Natural killer cell (primary cell): ENCODE data around the gene MYO18B. TPM values are rescaled to one million over a fixed set of nuclear protein-coding genes. Genes with fewer than 3 reads are reported as not detected.

Experiments
- ATAC-seq, 3 donors: fragments of 150-1000 bp in 2 of 3; fragments of 200-7000 bp in 1 of 3; cut with Tn5 transposase; 1 replicate in 1 of 3; 2 replicates in 2 of 3; pipeline ENCODE4 v1.10.0; 2021; ENCODE audit warnings: mild to moderate bottlenecking in 2 of 3, moderate library complexity in 2 of 3
- DNase-seq, 2 donors: peaks; one replicate each; pipeline versions ENCODE4 v3.0.0 to v3.0.0-alpha.2; 2013 to 2021; ENCODE audit warnings: mixed read lengths in 1 of 2
- H3K27ac ChIP-seq: one replicate; pipeline ENCODE4 v1.5.1; 2013; ENCODE audit warnings: mild to moderate bottlenecking, low read length
- H3K27me3 ChIP-seq: one replicate; pipeline ENCODE4 v1.6.1; 2013; ENCODE audit warnings: low read length; ENCODE audit not compliant: control insufficient read depth, insufficient read depth
- H3K36me3 ChIP-seq: one replicate; pipeline ENCODE4 v1.6.1; 2013; ENCODE audit warnings: low read length; ENCODE audit not compliant: control insufficient read depth, insufficient read depth
- H3K4me1 ChIP-seq: one replicate; pipeline ENCODE4 v1.6.1; 2013; ENCODE audit warnings: low read length; ENCODE audit not compliant: control insufficient read depth, insufficient read depth
- H3K4me3 ChIP-seq: one replicate; pipeline ENCODE4 v1.5.1; 2013; ENCODE audit warnings: low read length
- H3K9me3 ChIP-seq: one replicate; pipeline ENCODE4 v1.6.1; 2013; ENCODE audit warnings: low read length; ENCODE audit not compliant: control insufficient read depth, insufficient read depth
- H3K27ac Mint-ChIP-seq, 2 donors: one replicate each; pipeline ENCODE4 v1.8.0; 2022; ENCODE audit warnings: mild to moderate bottlenecking in 2 of 2, mixed read lengths in 2 of 2, moderate library complexity in 1 of 2
- H3K27me3 Mint-ChIP-seq, 2 donors: one replicate each; pipeline ENCODE4 v1.8.0; 2022; ENCODE audit warnings: low read depth in 2 of 2, mixed read lengths in 2 of 2
- H3K36me3 Mint-ChIP-seq: one replicate; pipeline ENCODE4 v1.8.0; 2022; ENCODE audit warnings: mixed read lengths
- H3K4me1 Mint-ChIP-seq, 2 donors: one replicate each; pipeline ENCODE4 v1.8.0; 2022; ENCODE audit warnings: mixed read lengths in 2 of 2
- H3K4me3 Mint-ChIP-seq: one replicate; pipeline ENCODE4 v1.8.0; 2022; ENCODE audit warnings: mild to moderate bottlenecking, moderate library complexity, mixed read lengths
- H3K9me3 Mint-ChIP-seq, 2 donors: one replicate each; pipeline ENCODE4 v1.8.0; 2022; ENCODE audit warnings: mixed read lengths in 2 of 2
- WGBS: methylation state at CpG from one replicate; pipeline ENCODE4 v1.1.7; 2013; ENCODE audit warnings: missing lambda C conversion rate; ENCODE audit not compliant: insufficient coverage; 5-methylcytosine and 5-hydroxymethylcytosine counted together
- intact Hi-C: fragments of 100-400 bp; cut with micrococcal nuclease; formaldehyde crosslinking; loops from one replicate; pipeline ENCODE4 v1.14.2; 2022
- total RNA-seq, 4 donors: library from RNA; stranded (reverse); fragments of 120-200 nt in 1 of 4; gene quantifications; one replicate each; pipeline versions ENCODE4 v1.2.3 to v1.2.4, GENCODE V29; 2013 to 2022
- TF ChIP-seq, protein P1 (sequence below): fragments of 200-600 bp; IDR thresholded peaks from one replicate; pipeline ENCODE4 v1.8.0; 2022; ENCODE audit warnings: antibody characterized with exemption

The MYO18B gene
- total RNA-seq, 3 donors from 2014 or later (not counting 1 experiment from before 2014, with no cell fraction given): 0.07 to 0.14 (median 0.10) TPM

DNA sequence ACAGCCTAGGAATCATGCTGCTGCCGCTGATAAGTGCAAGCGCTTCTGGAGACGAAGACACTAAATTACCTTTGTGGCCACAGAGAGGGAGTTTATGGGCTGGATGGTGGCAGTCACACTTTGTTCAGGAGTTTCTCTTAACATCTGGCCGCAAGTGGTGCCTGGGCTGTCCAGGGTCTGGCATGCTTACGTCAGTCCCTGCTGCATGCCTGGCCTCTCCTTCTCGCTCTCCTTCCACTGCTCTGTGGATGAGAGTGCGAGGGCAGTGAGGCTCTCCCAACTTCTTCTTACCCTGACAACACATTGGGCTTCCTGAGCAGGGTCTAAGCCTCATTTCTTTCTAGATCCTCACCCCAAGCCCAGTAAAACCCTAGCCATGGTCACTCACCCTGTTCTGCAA lies 266.6 kb downstream of the MYO18B start:
- H3K27me3 ChIP-seq: no peaks in the 10 kb centered on the region
- no peaks in the 10 kb centered on the region for H3K4me1 ChIP-seq
- TF ChIP-seq, protein P1, sequence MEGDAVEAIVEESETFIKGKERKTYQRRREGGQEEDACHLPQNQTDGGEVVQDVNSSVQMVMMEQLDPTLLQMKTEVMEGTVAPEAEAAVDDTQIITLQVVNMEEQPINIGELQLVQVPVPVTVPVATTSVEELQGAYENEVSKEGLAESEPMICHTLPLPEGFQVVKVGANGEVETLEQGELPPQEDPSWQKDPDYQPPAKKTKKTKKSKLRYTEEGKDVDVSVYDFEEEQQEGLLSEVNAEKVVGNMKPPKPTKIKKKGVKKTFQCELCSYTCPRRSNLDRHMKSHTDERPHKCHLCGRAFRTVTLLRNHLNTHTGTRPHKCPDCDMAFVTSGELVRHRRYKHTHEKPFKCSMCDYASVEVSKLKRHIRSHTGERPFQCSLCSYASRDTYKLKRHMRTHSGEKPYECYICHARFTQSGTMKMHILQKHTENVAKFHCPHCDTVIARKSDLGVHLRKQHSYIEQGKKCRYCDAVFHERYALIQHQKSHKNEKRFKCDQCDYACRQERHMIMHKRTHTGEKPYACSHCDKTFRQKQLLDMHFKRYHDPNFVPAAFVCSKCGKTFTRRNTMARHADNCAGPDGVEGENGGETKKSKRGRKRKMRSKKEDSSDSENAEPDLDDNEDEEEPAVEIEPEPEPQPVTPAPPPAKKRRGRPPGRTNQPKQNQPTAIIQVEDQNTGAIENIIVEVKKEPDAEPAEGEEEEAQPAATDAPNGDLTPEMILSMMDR: no peak
- Mint-ChIP-seq H3K9me3 (no peaks in the 10 kb centered on the region), H3K27ac (no peak overlapping the region), H3K27me3 (peaks cover 0 to 14% of the 10 kb centered on the region in 2 donors), H3K36me3 (no peaks in the 10 kb centered on the region), H3K4me1 (no peaks in the 10 kb centered on the region), H3K4me3 (no peak overlapping the region)
- ATAC-seq: no peak
- 56% methylated on average over 7 of the region's 7 CpGs for WGBS
- peaks cover 3% of the 10 kb centered on the region for H3K9me3 ChIP-seq
- H3K4me3 ChIP-seq: no peak overlapping the region
- H3K36me3 ChIP-seq: no peaks in the 10 kb centered on the region
- intact Hi-C loops: no loop called here
- no peak for DNase-seq
- H3K27ac ChIP-seq: no peak overlapping the region

DNA sequence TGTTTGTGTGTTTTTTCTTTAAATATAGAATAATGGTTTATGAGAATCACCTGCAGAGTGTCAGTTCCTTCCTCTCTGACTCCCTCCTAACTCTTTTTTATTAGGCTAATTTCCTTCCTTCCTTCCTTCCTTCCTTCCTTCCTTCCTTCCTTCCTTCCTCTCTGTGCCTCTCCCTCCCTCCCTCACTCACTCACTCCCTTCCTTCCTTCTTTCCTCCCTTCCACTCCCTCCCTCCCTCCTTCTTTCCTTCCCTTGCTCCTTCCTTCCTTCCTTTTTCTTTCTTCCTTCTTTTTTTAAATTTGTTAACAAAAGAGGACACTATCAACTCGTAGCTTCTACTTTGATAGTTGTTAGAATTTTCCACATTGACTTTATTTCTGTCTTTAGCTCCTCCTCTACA lies 274.9 kb downstream of the MYO18B start:
- H3K36me3 ChIP-seq: no peaks in the 10 kb centered on the region
- H3K4me3 ChIP-seq: no peak overlapping the region
- no peaks in the 10 kb centered on the region for H3K9me3 ChIP-seq
- Mint-ChIP-seq H3K4me1 (no peaks in the 10 kb centered on the region), H3K27ac (no peak overlapping the region), H3K9me3 (no peaks in the 10 kb centered on the region), H3K27me3 (peaks cover 7 to 31% of the 10 kb centered on the region in 2 donors), H3K4me3 (no peak overlapping the region), H3K36me3 (no peaks in the 10 kb centered on the region)
- H3K4me1 ChIP-seq: no peaks in the 10 kb centered on the region
- 30% methylated on average over 1 of the region's 1 CpG for WGBS
- no peaks in the 10 kb centered on the region for H3K27me3 ChIP-seq
- no peak overlapping the region for H3K27ac ChIP-seq
- ATAC-seq (no peak), DNase-seq (no peak)
- TF ChIP-seq, protein P1: no peak
- intact Hi-C loops: no loop called here

DNA sequence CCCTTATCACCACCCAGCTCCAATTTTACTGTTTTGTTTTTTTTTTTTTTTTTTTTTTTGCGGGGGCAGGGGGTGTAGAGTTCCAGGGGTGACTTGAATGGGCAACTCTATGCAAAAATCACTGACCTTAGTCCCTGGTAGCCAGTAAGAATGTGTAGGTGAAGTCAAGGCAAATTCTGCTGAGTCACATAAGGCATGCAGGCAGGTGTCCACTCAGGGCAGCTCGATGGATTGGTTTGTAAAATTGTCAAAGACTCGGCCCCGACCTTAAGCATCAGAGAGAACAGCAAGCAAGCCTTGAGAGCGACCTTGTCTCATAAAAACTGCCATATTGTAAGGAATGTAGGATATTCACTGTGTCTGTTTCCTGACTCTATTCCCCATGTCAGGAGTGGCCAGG lies 275.9 kb downstream of the MYO18B start:
- DNase-seq: no peak
- Mint-ChIP-seq H3K4me1 (no peaks in the 10 kb centered on the region), H3K4me3 (no peak overlapping the region), H3K36me3 (no peaks in the 10 kb centered on the region), H3K27ac (no peak overlapping the region), H3K9me3 (no peaks in the 10 kb centered on the region), H3K27me3 (peaks cover 7 to 31% of the 10 kb centered on the region in 2 donors)
- Histone ChIP-seq H3K36me3 (no peaks in the 10 kb centered on the region), H3K27me3 (no peaks in the 10 kb centered on the region), H3K4me3 (no peak overlapping the region), H3K4me1 (no peaks in the 10 kb centered on the region), H3K27ac (no peak overlapping the region), H3K9me3 (no peaks in the 10 kb centered on the region)
- no peak for ATAC-seq
- TF ChIP-seq, protein P1: no peak
- WGBS: 65% methylated on average over 5 of the region's 5 CpGs
- intact Hi-C loops: no loop called here

DNA sequence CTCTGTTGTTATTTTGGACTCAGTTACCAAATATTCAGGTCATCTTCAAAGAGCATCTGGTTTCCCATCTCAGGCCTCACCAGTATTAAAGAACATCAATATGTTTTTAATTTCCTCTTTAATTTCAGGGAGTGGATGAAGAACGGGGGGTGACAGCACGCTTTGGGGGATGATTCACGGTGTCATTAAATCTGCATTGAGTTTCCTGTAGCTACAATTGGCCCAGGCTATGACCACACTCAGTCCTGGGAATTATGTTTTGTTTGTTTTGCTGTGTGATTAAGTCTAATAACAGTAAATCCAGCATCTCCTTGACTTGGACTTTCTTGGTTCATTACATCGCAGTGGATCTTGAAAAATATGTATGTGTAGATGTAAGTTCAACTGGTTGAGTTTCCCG lies 277.6 kb downstream of the MYO18B start:
- no peak for ATAC-seq
- intact Hi-C loops: no loop called here
- Mint-ChIP-seq H3K27me3 (peaks cover 7 to 27% of the 10 kb centered on the region in 2 donors), H3K27ac (no peak overlapping the region), H3K4me1 (no peaks in the 10 kb centered on the region), H3K9me3 (no peaks in the 10 kb centered on the region), H3K36me3 (no peaks in the 10 kb centered on the region), H3K4me3 (no peak overlapping the region)
- no peak overlapping the region for H3K4me3 ChIP-seq
- no peaks in the 10 kb centered on the region for H3K27me3 ChIP-seq
- H3K36me3 ChIP-seq: no peaks in the 10 kb centered on the region
- H3K9me3 ChIP-seq: peaks cover 3% of the 10 kb centered on the region
- H3K4me1 ChIP-seq: no peaks in the 10 kb centered on the region
- WGBS: 79% methylated on average over 5 of the region's 5 CpGs
- H3K27ac ChIP-seq: no peak overlapping the region
- TF ChIP-seq, protein P1: no peak
- no peak for DNase-seq
